WTC11 (cell line): ENCODE data around the gene TTC33.

Experiments
- CBFB ChIP-seq: sonication (generic); formaldehyde crosslinking; IDR thresholded peaks from 2 replicates; pipeline ENCODE4 v1.8.1; 2022; ENCODE audit warnings: mild to moderate bottlenecking, low read depth, missing genetic modification reagents
- CTCF ChIP-seq: fragments of 200-600 bp; IDR thresholded peaks from 2 replicates; pipeline ENCODE4 v1.8.0; 2022; ENCODE audit warnings: antibody characterized with exemption
- ELF4 ChIP-seq: sonication (generic); formaldehyde crosslinking; IDR thresholded peaks from 2 replicates; pipeline ENCODE4 v1.8.1; 2022; ENCODE audit warnings: low read depth, mild to moderate bottlenecking, moderate library complexity, missing genetic modification reagents
- ZNF263 ChIP-seq: sonication (generic); formaldehyde crosslinking; IDR thresholded peaks from 2 replicates; pipeline ENCODE4 v1.8.1; 2022; ENCODE audit warnings: low read depth, mild to moderate bottlenecking, moderate library complexity, missing genetic modification reagents

GRCh38 chr5:40677456-40677855 lies 78.3 kb downstream of the TTC33 start:
- TF ChIP-seq CTCF = no peak
- TF ChIP-seq ZNF263 (CRISPR knock-in tag) = no peak
- TF ChIP-seq ELF4 (CRISPR knock-in tag) = no peak
- TF ChIP-seq CBFB (CRISPR knock-in tag) = no peak
